ENCODE measurements around the gene FGF14.

Gene FGF14

DNA sequence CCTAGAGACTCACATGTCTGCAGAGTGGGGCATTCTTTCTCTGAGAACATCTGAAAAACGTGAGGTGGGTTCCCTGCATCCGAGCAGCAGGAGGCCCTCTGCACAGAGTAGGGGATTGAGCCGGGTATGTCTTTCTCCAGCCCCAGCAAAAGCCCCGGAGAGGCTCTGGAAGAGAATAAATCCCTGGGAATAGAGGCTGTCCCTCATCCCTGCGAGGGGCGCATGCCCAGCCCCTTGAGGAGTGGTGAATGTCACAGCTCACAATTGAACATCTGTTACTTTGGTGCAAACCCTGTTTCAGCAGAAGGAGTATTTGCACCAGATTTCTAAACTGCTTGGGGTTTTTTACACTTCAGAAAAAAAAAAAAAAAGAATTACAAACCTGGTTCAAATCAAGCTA is 164.6 kb downstream of the FGF14 start:
- DNase-seq, result no peak

DNA sequence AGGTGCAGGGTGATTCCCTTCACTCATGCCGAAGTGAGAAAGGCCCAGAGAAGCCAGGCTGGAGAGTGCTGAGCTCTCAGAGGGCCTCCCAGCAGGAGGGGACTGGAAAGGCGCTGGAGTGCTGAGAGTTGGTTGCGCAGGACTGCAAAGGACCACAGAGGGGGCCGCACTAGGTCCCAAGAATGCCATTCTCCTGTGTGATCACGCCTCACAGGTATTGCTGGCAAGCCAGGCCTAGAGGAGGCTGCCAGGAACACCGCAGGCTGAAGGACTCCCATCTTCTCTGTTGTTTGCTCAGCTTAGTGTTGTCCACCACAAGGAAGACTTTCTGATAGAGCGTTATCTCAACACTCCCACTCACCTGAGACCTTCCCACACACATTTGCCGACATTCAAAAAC is 165.0 kb downstream of the FGF14 start:
- no peak for DNase-seq

DNA sequence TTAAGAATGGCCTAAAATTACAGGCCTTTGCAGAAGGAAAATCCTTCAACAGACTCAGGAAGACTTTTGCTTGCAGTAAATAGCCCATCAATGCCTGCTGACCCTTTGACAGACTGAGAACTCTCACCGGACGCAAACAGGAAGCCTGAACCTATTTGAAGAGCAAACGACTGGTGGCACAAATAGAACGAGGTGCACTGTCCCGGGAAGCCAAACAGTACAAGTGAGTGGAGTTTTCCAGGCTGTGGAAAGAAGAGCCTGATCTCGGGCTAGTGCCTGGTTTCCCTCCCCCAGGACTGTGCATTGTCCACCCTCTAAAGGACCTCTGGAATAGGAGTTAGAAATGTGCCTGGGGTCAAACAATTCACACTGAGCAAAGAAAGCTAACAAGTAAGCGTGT is 165.5 kb downstream of the FGF14 start:
- DNase-seq, result no peak

DNA sequence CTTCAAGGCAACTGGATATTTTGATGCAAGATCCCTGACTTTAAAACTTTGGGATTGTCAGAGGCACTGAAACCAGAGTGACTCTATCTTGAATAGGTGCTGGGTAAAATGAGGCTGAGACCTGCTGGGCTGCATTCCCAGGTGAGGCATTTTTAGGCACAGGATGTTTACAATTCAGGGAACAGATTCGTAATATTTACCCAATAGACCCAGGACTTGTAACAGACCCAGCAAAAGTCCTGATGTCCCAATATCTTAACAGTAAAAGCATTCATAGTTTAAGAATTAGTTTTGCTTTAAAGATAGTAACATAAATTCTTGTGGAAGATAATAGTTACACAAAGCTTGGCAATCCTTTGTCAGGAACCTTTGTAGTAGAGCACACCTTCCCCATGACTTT is 166.2 kb downstream of the FGF14 start:
- no peak for DNase-seq

DNA sequence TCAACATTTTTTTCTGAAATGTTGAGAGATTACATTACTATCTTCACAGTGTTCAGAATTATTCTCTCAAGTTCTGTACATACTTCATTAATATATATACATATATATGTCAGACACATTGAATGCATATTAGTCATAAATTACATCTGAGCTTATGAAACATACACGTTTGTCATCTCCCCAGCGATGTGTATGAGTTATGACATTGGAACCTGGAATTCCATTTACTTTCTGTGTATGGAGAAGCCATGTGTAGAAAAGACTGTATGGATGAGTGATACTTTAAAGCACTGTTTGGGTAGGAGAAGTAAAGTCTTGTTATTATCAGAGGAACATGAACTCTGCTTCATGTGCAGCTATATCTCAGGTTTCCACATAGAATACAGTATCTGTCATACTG is 167.2 kb downstream of the FGF14 start:
- no peak for DNase-seq

DNA sequence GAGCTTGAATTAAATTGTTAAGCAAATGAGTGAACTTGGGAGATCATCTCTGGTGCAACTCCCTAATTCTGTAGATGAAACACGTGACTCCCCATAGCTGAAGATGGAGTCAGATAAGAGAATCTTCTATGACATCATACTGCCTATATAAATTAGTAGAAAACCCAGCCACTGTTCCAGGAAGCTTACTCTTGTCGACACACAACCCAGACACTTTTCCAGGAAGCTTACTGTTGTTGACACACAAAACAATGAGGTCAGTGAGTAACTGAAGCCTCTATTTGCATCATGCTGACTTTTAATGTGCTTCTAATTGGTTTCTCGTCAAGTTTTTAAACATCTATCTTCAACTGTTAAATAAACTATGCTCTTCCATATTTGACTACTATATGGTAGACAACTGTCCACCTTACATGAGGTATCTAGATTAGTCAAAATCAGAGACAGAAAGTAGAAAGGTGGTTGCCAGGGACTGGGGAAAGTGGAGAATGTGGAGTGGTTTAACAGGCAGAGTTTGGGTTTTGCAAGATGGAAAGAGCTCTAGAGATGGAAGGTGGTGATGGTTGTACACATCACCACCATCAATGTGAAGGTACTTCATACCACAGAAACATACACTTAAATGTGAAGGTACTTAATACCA is 168.2 kb downstream of the FGF14 start:
- DNase-seq, result no peak

DNA sequence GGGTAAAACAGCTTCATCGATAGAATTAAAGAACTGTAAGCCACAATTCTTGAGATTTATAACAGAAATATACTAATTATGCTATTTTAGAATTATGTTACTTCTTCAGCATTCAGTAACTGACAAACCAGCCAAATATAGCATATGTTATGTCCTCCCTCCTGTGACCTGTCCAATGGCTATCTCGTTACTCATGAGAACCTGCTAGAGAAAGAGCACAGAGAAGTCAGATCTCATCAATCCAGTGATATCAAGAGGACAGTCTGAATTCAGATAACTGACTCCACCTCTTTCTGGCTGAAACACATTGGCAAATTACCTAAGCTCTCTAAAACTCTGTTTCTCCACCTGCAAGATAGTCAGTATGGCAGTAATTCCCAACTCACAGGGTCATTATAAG is 170.4 kb downstream of the FGF14 start:
- DNase-seq, result no peak

DNA sequence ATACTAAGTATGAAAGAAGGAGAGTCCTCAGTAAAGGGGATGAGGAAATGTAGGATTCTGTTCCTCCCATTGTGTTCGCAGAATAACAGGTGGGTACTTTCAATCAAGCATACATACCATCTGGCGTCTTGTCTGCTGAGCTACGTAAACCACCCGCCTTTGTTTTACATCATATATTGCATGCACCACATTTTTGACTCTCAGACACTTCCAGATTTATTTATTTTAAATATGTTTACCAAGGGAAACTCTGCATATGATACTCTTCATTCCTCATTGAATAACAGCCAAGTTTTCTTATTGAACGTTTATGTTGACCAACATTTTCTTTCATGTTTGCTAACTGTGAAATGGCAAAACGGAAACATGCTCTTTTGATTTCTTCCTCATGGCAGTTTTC is 174.1 kb downstream of the FGF14 start:
- no peak for DNase-seq

DNA sequence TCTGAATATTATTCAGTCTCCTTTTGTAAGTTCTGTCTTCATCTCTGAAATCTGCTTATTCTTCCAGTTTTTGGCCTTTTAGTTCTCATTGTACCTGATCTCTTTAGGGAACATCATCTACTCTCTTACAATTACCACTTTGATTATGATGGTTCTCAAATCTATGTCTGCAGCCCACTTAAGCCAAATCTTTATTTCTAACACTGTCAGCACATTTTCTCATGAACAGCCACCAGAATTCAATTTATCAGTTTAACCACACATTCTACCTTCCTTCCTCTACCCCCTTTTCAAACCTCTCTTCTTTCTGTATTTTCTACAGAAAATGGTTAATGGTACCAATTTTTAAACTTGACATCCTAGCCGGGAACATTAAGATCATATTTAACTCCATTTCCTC is 175.3 kb downstream of the FGF14 start:
- no peak for DNase-seq

DNA sequence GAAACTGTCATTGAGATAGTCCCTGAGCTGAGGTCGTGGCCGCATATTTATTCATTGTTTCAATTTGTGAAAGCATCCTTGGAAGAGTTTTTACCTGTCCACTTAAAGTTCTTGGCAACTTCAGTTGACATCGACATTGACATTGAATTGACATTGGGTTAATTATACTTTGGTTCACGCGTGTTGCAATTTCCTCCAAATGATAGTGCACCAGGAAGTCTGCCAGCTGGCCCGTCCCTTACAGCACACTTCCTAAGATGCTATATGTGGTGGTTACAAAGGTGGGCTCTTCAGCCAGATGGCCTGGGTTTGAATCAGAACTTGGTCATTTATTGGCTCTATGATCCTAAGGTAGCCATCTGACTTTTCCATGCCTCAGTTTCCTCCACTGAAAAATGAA is 176.0 kb downstream of the FGF14 start:
- DNase-seq, result no peak

DNA sequence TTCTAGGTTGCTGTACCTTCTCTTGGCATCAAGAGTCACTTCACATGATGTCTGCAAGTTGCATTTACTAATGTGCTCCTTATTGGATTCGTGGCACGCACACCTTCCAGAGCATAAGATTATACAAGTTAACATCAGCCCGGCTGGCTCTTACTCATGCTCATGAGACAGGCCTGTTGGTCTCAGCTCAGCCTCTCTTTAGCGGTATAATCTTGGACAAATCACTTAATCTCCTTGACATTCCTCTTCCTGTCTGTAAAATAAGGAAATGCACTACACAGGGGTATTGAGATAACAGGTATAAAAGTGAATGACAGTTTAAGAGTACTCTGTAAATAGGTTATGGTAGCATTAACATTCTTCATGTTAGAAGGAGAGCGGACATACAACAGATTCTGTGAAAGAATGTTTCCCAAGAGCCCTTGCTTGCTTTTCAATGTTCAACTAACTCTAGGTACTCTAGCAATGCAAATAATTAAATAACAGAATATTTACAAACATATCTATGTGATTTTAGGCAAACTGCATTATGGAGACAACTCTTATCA is 181.1 kb downstream of the FGF14 start:
- DNase-seq, result no peak

DNA sequence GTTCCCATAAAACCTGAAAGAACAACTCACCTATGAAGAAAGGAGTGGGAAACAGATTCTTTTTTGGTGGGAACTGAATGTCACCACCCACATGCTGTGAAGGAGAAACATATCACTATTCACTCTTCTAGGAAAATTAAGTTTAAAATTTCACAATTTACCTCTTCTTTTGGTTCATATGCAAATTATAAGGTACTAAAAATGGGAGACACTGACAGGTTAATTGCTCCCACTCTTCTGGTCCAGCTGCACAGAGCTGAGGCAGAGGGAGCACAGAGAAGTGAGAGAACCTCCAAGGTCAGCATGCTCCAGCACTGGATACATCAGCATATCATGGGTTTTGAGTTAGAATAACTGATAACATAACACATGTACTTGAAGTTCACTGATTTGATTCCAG is 186.9 kb downstream of the FGF14 start:
- DNase-seq, result no peak

DNA sequence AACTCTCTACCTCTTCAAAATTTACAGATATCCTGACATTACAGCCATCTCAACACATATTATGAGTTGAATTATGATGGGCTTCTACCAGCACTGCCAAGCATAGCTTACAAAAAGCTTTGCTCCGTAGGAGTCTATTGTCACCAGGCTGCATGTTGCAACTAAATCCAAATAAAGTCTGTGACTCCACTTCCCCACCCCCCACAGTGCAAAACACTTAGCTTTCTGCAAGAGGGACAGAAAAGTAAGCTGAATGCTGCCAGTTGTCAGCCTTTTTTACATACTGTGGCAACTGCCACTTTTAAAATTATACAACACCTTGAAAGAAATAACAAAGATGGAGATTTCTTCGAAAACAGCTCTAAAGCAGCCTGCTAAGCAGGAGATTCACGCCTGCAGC is 189.1 kb downstream of the FGF14 start:
- DNase-seq, result no peak

DNA sequence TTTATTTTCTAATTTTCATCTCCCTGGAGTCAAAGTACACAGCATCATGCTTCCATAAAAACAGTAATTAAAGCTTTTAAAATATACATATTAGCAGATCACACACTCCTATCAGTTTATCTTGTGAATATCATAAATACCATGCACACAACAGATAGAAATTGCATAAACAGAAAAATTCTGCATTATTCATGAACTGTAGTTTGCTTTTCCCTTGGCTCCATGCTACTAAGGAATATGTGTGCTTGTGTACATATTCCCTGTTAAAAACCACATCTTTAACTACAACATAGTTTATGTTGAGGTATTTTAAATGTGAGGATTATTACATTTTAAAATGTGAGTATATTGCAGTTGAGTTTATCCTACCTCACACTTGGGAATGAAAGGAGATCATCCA is 193.5 kb downstream of the FGF14 start:
- DNase-seq, result no peak

DNA sequence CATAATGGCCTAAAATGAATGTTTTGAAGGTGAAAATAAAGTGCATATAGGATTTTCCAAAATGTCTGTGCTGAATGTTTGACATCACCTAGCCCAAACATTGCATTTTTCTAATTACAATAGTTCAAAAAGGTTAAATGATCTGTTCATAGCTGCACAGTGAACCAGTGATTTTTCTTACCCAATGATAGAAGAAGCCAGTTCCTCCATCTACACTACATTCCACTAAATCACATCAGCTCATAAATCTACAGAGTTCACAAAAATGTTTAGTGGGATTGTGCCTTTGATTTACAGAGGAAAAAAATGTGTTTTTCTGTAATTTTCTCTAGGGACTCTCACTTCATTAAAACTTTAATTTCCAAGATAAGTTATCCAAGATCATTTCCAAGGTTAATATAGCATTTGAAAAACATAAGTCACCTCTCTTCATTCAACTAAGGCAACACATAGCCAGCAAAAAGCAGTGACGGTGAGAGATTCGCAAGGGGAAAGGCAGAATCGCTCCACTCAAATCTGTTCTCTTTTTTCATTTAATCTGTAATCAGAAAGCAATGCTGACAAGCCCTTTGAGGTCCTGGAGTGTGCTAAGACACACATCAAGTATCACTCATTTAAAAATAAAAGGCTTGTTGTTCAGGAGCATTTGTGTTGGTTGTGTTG is 194.0 kb downstream of the FGF14 start:
- DNase-seq, result no peak

DNA sequence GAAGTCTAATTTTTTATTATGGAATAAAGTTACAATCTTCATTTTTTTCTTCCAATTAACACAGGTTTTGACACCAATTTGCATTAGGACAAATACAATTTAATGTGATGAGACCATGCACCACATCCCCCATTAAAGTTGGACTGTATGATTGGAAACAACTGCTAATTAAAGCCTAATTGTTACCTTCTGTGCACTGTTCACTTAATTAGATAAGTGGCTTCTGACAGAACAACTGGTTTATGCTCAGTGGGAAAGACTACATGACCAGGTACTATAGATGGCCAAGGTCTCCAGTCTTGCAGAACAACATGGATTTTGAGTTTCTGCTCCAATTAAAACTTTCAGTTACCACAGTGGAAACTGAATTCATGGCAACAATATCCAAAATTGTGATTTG is 198.1 kb downstream of the FGF14 start:
- DNase-seq, result no peak

DNA sequence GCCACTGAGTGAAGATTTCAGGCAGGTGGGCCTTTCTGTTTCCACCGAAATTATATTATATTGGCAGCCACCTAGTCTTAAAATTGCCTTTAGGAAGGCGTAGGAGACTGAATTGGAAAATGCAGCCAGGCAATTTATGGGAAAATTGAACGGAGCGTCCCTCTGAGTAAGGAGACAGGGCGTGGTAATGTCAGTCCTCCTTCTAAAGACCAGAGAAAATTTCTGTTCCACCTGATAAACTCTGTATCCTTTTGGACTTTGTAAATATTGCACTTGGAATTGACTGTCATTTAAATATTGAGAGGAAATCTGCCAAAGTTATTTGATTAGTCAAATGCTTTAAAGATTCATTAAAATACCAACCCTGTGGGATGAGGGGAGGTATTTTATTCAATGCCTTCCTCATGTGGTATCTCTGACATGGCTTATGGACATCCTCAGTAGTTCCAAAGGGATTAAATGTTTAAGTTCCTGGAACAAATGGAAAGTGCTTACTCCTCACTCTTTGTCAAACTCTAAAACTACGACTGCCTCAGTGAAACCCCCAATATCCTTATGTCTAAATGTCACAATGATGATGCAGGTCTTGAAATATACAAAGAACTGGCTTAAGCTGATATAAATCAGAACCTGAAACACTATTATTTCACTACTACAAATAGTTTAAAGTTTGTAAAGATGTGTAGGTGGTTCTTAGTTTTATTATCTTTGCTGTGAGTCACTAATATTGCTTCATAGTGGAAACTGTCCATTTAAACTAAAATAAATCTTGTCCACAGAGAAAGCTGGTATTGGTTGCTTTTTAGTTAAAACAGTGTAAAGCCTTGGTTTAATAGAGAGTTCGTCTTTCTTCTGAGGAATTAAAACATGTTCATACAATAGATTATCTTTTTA is 203.2 kb downstream of the FGF14 start:
- DNase-seq, result no peak

DNA sequence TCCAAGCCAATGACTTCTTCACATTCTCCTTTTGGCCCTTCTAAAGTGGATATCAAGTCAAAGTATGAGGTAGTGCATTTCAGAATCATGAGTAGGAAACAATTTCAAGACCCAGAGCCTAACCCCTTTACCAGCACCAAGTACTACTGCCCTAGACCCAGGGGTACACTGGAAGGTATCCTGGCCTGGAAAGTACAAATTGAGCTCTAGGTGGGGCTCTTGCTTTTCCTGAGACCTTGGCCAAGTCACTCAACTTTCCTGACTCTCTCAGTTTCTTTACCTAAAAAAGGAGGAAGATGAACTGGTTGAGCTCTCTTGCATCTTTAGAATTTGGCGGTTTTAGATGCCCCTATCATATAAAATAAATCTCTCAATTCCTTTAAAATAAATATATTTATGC is 204.7 kb downstream of the FGF14 start:
- DNase-seq, result no peak

DNA sequence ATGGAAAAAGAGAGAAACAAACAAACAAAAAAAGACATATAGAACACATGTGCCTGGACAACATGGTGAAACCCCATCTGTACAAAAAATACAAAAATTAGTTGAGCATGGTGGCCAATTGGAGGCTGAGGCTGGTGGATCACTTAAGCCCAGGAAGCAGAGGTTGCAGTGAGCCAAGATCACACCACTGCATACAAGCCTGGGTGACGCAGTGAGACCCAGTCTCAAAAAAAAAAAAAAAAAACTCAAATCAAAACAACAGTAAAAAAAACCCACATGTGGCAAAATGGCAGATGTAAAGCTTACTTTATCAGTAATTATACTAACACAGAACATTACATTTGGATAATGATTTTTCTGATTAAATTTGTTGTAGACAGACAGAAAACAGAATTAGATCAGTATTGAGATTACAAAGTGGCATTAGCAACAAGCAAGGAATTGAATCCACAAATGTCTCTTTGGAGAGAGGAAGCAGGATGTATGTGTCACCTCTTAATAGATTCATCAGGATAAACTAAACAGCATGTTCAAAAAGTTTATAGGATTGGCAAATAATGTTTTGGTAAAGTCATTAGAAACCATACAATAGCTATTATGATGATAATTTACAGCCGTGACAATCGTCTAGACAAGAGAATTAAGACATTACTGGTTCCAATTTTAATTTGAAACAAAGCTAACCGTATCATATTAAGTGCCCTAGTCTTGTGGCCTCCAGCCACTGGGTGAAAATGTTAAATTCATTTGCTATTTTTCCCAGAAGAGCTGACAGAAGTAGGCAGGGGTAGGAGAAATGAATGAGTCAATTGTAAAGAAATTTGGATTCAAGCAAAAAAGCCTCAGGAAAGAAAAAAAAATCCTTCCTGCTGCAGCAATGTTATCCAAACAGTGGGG is 206.0 kb downstream of the FGF14 start:
- no peak for DNase-seq

DNA sequence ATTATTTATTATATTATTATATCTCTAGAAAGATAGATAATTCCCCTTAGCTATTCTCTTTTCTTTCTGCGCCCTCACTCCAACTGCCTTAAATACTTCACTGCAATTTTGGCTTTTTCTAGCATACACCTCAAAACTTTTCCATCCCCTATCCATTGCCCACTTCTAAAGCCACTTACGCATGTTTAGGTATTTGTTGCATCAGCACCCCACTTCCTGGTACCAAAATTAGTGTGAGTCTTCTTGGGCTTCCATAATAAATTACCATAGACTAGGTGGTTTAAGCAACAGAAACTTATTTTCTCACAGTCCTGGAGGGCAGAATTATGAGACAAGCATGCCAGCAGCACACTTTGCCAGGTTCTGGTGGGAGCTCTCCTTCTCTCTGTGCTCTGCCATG is 209.0 kb downstream of the FGF14 start:
- no peak for DNase-seq

DNA sequence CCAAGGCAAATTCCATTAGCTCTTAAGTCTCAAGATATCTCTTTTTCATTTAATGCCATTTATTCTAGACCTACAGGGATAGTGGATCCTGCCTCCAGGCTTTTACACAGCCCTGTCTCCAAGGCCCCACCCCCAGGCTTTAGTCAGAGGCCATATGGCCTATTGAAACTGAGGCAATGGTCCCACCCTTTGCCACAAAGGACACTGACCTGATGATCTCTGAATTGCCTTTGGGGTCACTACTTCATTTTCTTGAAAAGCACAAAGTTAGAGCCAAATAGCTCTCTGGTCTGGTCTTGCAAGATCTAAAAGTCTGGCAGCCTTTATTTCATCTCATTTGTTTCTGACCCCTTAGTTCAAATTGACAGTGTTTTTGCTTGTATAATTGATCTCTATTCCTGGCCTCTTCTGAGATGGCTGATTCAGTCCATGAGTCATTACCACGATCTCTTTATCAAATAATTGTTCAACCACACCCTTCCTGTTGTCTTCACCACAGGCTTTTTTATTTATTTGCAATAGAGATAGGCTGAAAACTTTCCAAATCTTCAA is 209.8 kb downstream of the FGF14 start:
- no peak for DNase-seq

DNA sequence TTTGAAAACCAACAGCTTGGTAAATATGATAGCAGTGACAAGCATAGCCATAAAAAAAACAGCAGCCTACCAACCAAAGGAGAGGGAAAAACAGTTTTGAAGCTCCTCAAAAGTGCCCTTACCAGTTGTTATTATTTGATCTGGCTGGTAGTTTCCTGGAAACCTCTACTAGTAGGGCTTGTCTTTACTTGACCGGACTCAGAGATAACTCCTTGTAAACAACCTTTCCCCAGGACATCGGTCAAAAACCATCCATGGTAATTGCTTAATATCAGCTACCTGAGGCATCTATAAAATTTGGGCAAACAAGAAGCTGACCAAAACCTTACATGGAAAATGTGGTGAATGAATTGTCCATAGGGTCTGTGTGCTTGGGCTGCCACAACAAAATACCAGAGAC is 210.9 kb downstream of the FGF14 start:
- no peak for DNase-seq

Measured in hippocampal formation (tissue), 2 donors.